HepG2 (cell line): Measurements from ENCODE around the gene ITPR1. TPM values are rescaled to one million over a fixed set of nuclear protein-coding genes. Genes with fewer than 3 reads are reported as not detected.

Experiments used
- CENPX ChIP-seq: sonication (generic); formaldehyde crosslinking; IDR thresholded peaks from 2 replicates; pipeline ENCODE4 v1.9.0; 2021; ENCODE audit warnings: mild to moderate bottlenecking, missing genetic modification reagents, moderate library complexity
- DNMT3B ChIP-seq: conservative IDR thresholded peaks from 2 replicates; pipeline ENCODE4 v1.6.1; 2016; ENCODE audit warnings: missing biosample characterization, control low read depth
- ETV5 ChIP-seq: IDR thresholded peaks from 2 replicates; pipeline ENCODE4 v1.6.1; 2018; ENCODE audit warnings: missing biosample characterization, missing genetic modification reagents, inconsistent platforms, borderline replicate concordance
- JUND ChIP-seq: sonication (generic); formaldehyde crosslinking; IDR thresholded peaks from 2 replicates; pipeline ENCODE4 v1.8.0; 2022; ENCODE audit warnings: mild to moderate bottlenecking, missing genetic modification reagents
- MAX ChIP-seq: IDR thresholded peaks from 2 replicates; pipeline ENCODE4 v1.6.1; 2012; ENCODE audit warnings: inconsistent platforms
- NFATC3 ChIP-seq: sonication (generic); formaldehyde crosslinking; IDR thresholded peaks from 2 replicates; pipeline ENCODE4 v1.5.1; 2020; ENCODE audit warnings: mild to moderate bottlenecking, missing genetic modification reagents
- NR3C1 ChIP-seq: sonication (generic); formaldehyde crosslinking; IDR thresholded peaks from 2 replicates; pipeline ENCODE4 v1.4.0; 2020; ENCODE audit warnings: missing genetic modification reagents
- ZBTB21 ChIP-seq: sonication (generic); formaldehyde crosslinking; IDR thresholded peaks from 2 replicates; pipeline ENCODE4 v1.4.0; 2020; ENCODE audit warnings: missing genetic modification reagents
- ZBTB38 ChIP-seq: sonication (generic); formaldehyde crosslinking; IDR thresholded peaks from 2 replicates; pipeline ENCODE4 v1.5.1; 2020; ENCODE audit warnings: mild to moderate bottlenecking, missing genetic modification reagents
- ZFP1 ChIP-seq: IDR thresholded peaks from 2 replicates; pipeline ENCODE4 v1.6.1; 2016
- ZNF121 ChIP-seq: sonication (generic); formaldehyde crosslinking; IDR thresholded peaks from 2 replicates; pipeline ENCODE4 v1.5.0; 2020; ENCODE audit warnings: mild to moderate bottlenecking, missing genetic modification reagents
- ZNF143 ChIP-seq: sonication (generic); formaldehyde crosslinking; IDR thresholded peaks from 2 replicates; pipeline ENCODE4 v1.4.0; 2020; ENCODE audit warnings: missing genetic modification reagents
- ZNF709 ChIP-seq: sonication (generic); formaldehyde crosslinking; IDR thresholded peaks from 2 replicates; pipeline ENCODE4 v1.5.0; 2020; ENCODE audit warnings: mild to moderate bottlenecking, missing genetic modification reagents
- ZNF770 ChIP-seq: sonication (generic); formaldehyde crosslinking; IDR thresholded peaks from 2 replicates; pipeline ENCODE4 v1.5.0; 2020; ENCODE audit warnings: mild to moderate bottlenecking, missing genetic modification reagents
- polyA plus RNA-seq, 8 experiments: library from polyadenylated mRNA; depleted of rRNA in 3 of 8; stranded (reverse) in 7 of 8; unstranded in 1 of 8; fragments of >200 nt; fragmentation: Illumina TruSeq in 4 of 8; extraction: Trizol in 4 of 8; gene quantifications; 2 replicates each; pipeline versions ENCODE4 v1.2.1 to v1.2.3, GENCODE V29; 2011 to 2016; ENCODE audit warnings: low read depth in 4 of 8, missing spikeins in 1 of 8, mixed read lengths in 1 of 8; ENCODE audit not compliant: insufficient read depth in 1 of 8
- total RNA-seq, 5 experiments: library from RNA; depleted of rRNA; stranded (reverse); fragments of >200 nt; fragmentation: Illumina TruSeq; extraction: Trizol; gene quantifications; 2 replicates each; pipeline ENCODE4 v1.2.3, GENCODE V29; 2016; ENCODE audit warnings: low read depth in 1 of 5
- TF ChIP-seq, protein P1 (sequence below), 2 experiments: sonication (generic) in 1 of 2; formaldehyde crosslinking in 1 of 2; IDR thresholded peaks; 2 replicates each; pipeline versions ENCODE4 v1.4.0 to v1.6.1; 2018 to 2020; ENCODE audit warnings: missing genetic modification reagents in 2 of 2, borderline replicate concordance in 1 of 2, low read depth in 1 of 2, mild to moderate bottlenecking in 1 of 2, missing biosample characterization in 1 of 2
- TF ChIP-seq, protein P2 (sequence below): IDR thresholded peaks from 2 replicates; pipeline ENCODE4 v1.6.1; 2018; ENCODE audit warnings: missing genetic modification reagents
- TF ChIP-seq, protein P3 (sequence below): sonication (generic); formaldehyde crosslinking; IDR thresholded peaks from 2 replicates; pipeline ENCODE4 v1.5.1; 2020; ENCODE audit warnings: missing genetic modification reagents, mild to moderate bottlenecking, borderline replicate concordance
- TF ChIP-seq, protein P4 (sequence below), 2 experiments: fragments of 450-650 bp in 1 of 2; sonication (generic) in 1 of 2; formaldehyde crosslinking; IDR thresholded peaks; 2 replicates each; pipeline versions ENCODE4 v1.5.0 to v1.8.0; 2020 to 2022; ENCODE audit warnings: mild to moderate bottlenecking in 1 of 2, missing genetic modification reagents in 1 of 2
- TF ChIP-seq, protein P5 (sequence below): sonication (generic); formaldehyde crosslinking; conservative IDR thresholded peaks from 2 replicates; pipeline ENCODE4 v1.4.0; 2020; ENCODE audit warnings: missing genetic modification reagents

Gene ITPR1
- total and polyA plus RNA-seq, 2 of the 13 experiments (the other 11 are each of a cell fraction or from before 2014, with no cell fraction given), result 10.0 to 11.4 TPM

- no peak for TF ChIP-seq MAX
- TF ChIP-seq NR3C1, result no peak
- TF ChIP-seq, protein P1, sequence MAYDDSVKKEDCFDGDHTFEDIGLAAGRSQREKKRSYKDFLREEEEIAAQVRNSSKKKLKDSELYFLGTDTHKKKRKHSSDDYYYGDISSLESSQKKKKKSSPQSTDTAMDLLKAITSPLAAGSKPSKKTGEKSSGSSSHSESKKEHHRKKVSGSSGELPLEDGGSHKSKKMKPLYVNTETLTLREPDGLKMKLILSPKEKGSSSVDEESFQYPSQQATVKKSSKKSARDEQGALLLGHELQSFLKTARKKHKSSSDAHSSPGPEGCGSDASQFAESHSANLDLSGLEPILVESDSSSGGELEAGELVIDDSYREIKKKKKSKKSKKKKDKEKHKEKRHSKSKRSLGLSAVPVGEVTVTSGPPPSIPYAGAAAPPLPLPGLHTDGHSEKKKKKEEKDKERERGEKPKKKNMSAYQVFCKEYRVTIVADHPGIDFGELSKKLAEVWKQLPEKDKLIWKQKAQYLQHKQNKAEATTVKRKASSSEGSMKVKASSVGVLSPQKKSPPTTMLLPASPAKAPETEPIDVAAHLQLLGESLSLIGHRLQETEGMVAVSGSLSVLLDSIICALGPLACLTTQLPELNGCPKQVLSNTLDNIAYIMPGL (CRISPR knock-in tag; IDR thresholded peaks at IDR 0.05; ENCODE audit: borderline replicate concordance in 1 of 2, low read depth in 1 of 2), result no peak
- TF ChIP-seq ZNF121 (CRISPR knock-in tag), result peak; percentile 81
- no peak for TF ChIP-seq JUND (CRISPR knock-in tag)
- TF ChIP-seq, protein P2, sequence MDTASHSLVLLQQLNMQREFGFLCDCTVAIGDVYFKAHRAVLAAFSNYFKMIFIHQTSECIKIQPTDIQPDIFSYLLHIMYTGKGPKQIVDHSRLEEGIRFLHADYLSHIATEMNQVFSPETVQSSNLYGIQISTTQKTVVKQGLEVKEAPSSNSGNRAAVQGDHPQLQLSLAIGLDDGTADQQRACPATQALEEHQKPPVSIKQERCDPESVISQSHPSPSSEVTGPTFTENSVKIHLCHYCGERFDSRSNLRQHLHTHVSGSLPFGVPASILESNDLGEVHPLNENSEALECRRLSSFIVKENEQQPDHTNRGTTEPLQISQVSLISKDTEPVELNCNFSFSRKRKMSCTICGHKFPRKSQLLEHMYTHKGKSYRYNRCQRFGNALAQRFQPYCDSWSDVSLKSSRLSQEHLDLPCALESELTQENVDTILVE (CRISPR knock-in tag), result 0 out of 2 replicates have a peak, but pooled peaks have one; percentile 30
- no peak for TF ChIP-seq ZFP1 (CRISPR knock-in tag)
- no peak for TF ChIP-seq ZNF709 (CRISPR knock-in tag)
- TF ChIP-seq, protein P3, sequence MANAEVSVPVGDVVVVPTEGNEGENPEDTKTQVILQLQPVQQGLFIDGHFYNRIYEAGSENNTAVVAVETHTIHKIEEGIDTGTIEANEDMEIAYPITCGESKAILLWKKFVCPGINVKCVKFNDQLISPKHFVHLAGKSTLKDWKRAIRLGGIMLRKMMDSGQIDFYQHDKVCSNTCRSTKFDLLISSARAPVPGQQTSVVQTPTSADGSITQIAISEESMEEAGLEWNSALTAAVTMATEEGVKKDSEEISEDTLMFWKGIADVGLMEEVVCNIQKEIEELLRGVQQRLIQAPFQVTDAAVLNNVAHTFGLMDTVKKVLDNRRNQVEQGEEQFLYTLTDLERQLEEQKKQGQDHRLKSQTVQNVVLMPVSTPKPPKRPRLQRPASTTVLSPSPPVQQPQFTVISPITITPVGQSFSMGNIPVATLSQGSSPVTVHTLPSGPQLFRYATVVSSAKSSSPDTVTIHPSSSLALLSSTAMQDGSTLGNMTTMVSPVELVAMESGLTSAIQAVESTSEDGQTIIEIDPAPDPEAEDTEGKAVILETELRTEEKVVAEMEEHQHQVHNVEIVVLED, result peak; percentile 33; the same call in 1 of the 2 replicates
- TF ChIP-seq ZNF143, result no peak
- TF ChIP-seq, protein P4, sequence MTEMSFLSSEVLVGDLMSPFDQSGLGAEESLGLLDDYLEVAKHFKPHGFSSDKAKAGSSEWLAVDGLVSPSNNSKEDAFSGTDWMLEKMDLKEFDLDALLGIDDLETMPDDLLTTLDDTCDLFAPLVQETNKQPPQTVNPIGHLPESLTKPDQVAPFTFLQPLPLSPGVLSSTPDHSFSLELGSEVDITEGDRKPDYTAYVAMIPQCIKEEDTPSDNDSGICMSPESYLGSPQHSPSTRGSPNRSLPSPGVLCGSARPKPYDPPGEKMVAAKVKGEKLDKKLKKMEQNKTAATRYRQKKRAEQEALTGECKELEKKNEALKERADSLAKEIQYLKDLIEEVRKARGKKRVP (CRISPR knock-in tag; IDR thresholded peaks at IDR 0.05), result no peak
- no peak for TF ChIP-seq ZNF770
- no peak for TF ChIP-seq DNMT3B (CRISPR knock-in tag)
- TF ChIP-seq ZBTB21 (CRISPR knock-in tag), result no peak
- peak; percentile 98 for TF ChIP-seq ZBTB38 (CRISPR knock-in tag)
- TF ChIP-seq ETV5 (CRISPR knock-in tag), result 0 out of 2 replicates have a peak, but pooled peaks have one; percentile 20
- no peak for TF ChIP-seq CENPX
- TF ChIP-seq, protein P5, sequence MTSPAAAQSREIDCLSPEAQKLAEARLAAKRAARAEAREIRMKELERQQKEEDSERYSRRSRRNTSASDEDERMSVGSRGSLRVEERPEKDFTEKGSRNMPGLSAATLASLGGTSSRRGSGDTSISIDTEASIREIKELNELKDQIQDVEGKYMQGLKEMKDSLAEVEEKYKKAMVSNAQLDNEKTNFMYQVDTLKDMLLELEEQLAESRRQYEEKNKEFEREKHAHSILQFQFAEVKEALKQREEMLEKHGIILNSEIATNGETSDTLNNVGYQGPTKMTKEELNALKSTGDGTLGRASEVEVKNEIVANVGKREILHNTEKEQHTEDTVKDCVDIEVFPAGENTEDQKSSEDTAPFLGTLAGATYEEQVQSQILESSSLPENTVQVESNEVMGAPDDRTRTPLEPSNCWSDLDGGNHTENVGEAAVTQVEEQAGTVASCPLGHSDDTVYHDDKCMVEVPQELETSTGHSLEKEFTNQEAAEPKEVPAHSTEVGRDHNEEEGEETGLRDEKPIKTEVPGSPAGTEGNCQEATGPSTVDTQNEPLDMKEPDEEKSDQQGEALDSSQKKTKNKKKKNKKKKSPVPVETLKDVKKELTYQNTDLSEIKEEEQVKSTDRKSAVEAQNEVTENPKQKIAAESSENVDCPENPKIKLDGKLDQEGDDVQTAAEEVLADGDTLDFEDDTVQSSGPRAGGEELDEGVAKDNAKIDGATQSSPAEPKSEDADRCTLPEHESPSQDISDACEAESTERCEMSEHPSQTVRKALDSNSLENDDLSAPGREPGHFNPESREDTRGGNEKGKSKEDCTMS (CRISPR knock-in tag), result no peak
- TF ChIP-seq NFATC3 (CRISPR knock-in tag), result no peak
These were observed 255.7 kb downstream of the ITPR1 start (continued) for GRCh38 chr3:4748701-4749378.
